NCI-H524 (cell line): ENCODE measurements around the gene AOC1.
"Not testable (repeated sequence)": the region's sequence is repeated elsewhere in the genome, so short reads cannot be mapped to it uniquely, and the experiment has no call there.

Source experiments
- DNase-seq, 2 experiments: peaks; one replicate each; lab custom pipeline; 2025; lab: John Stamatoyannopoulos, UW

The AOC1 gene

DNA sequence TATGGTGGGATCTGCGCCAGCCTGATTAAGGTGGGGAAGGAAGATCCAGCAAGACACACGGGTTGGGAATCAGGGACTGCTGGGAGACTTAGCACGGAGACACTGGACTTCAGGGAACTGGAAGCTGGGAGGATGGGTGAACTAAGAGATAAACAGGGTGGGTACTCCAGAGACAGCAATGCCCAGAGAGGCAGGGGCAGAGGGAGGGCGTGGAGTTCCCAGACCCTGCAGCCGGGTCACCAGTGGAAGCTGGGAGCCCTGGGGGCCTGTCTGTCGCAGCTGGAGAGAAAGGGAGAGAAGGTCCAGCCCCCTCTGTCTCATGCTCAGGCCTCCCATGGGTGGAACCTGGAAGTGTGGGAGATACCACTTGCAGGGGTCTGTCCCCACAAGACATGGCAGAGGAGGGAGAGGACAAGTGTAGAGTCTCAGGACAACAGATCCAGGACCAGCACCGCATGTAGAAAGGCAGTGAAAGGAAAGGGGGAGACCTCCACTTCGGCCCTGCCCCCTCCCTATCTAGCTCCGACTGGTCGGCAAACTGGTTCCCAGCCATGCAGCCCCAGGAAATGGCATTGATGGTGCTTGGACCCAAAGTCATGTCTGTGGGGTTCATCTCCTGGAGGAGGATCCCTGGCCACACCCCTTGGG, 44.4 kb downstream of the AOC1 start:
- no peak for DNase-seq

DNA sequence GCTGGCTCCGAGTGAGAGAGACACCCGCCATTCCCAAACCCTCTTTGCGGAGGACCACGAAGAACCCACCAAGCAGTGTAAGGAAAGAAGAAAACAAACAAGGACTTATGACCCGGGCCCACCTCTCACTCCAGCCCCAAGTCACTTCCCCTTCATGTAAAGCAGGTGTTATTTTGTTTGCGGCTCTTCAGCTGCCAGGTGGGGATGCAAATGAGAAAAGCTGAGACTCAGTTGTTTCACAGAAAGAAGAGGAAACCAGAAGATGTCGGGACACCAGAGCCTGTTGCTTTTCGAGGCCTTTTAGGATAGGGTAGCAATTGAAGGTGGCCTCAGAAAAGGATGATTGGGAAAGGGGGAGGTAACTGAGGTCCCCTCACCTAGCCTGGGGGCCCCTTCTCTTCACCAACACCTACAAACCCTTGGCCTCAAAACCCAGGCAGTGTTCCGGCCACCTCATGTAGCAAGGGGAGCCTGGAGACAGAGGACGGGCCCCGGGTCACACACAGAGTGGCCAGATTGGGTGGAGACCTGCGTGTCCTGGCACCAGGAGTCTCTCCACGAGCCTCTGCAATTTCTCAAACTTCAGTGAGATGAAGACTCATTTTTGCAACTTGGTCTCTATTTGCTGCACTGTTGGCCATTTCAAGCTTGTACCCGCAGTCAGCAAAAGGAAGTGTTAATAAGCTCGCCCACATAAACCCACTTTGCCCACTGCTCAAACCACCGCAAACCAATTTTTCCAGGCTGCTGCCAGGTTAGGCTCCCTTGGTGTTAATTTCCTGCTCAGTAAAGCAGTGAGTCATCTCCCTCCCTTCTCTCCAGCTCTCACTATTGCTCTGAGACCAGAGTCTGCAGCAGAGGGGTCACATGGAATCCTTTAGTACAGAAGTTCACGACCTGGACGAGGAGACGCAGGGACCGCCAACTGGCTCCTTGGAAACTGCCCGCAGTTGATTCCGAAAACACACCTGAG, 45.5 kb downstream of the AOC1 start:
- DNase-seq = no peak

DNA sequence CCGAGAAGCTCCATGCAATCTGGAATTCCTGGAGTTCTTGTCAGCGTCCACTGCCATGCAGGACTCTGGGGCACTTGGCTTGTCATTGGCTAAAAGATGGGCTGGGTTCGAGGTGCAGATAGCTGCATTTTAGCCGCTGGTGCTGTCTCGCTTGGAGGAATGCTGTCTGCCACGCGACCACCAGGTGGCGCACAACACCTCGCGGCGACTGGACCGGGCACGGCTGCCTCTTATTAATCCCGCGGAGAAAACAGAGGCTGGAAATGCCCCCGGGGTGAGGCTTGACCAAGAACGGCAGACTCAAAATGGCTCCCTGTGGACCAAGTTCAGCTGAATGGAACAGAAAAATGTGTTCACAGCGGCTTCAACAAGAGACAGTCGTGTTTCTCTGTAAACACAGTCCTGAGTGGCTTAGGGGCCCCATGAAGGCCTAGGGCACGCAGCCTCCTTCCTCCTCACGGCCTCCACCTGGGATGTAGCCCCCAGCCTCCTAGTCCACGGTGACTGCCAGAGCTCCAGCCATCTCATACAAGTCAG, 46.2 kb downstream of the AOC1 start:
- DNase-seq = peak; percentile 62 to 68

DNA sequence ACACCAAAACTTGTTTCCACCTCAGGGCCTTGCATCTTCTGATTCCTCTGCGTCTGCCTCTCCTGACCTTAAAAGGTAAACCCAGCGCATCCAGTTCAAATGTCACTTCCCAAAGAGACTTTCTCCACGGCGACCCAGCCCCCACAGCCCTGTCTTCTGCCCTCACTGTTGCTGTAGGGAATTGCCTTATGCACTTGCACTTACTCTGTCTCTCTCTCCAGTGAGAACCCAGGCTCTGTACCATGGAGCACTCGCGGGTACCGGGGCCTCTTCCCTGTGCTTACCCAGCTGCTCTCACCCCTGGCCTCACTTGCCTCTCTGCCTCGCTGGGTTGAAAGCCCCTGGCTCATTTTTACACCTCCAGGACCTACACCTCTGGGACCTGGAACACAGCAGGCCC, 48.4 kb downstream of the AOC1 start:
- no peak for DNase-seq

DNA sequence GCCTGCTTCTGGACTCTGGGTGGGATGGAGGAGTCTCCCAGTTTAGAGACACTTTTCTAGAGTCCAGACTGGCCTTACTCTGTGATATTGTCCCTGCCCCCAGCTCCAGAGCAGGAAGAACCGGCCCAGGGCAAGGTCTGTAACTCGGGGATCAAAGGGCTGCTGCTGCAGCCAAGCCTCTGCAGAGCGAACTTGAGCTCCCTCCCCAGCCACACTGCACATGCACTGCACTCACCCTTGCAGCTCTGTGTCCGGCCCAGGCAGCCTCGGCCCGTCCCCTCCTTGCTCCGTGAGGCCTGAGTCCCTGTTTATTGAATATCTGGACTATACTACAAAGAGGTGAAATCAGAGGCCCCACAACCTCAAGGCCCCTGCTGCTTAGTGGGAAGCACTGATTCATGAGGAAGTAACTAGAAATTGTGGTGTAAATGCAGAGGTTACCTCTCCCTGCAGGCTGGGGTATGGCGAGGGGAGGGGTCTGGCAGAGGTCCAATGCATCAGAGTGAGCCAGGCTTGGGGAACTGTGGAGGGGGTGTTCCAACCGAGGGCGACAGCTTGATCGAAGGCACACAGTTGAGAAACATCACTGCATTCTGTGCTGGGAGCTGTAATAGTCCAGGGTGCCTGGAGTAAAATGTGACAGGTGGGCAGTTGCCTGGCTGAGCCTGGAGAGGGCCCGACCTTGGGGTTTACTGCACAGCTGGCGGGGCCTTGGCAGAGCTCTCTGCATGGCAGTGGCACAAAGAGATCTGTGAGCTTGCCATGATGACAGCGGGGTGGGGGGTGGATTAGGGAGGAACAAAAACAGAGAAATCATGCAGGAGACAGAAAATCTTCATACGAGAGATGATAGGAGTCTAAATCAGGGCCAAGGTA, 49.1 kb downstream of the AOC1 start:
- DNase-seq = peak; percentile 83 to 96

DNA sequence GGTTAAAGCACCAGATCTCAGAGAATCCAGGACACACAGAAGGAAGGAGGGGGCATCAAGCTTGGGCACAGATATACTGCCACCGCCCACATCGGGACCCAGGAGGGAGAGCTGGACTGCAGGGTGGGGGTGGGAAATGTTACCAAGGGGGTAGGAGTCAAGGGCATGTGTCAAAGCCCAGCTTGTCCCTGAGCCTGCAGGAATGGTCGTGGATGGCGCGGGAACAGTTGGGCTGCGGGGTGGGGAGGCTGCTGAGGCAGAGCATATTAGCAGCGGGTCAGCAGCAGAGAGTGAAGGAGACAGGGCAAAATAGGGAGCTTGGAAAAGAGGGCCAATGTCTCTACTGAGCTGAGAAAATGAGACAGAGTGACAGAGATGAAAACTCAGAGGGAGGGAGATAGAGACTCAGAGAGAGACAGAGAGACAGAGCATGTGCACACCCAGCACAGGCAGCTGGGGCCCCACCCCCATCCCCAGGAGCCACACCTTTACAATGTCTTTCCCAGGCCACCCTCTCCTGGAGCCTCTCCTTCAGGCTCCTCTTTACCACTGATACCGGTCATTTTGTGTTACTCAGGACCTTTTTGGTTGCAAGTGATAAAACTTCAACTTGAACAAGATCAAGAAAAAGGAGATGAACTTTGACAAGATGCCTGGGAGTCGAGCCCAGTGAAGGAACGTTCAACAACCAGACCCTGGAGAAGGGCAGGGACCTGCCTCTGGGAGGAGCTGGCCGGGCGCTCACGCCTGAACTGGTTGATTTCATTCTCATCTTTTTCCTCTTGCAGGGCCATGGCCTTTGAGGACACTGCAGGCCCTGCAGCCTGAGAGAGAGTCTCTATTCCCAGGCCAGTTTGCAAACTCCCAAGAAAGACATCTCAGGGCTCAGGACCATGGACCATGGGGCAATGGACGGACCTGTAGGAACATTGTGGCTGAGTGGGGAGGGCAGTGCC, 50.0 kb downstream of the AOC1 start:
- peak; percentile 11 to 28 for DNase-seq

DNA sequence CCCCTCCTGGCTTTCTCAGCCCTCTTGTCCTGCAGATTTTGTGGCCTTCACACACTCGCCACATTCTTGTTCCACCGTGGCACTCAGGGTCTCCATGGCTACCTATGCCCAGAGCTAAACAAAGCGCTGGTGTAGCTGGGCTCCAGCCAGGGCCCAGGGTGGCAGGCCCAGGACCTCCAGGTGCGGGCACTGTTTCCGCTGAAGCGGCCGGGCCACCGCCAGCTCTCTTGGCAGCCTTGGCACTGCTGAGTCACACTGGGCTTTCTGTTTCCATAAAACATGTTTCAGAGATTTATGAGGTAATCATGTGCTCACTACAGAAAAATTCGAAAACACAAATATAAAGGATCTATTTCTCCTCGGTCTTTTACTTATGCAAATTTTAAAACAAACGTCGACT, 51.3 kb downstream of the AOC1 start:
- DNase-seq = no peak

DNA sequence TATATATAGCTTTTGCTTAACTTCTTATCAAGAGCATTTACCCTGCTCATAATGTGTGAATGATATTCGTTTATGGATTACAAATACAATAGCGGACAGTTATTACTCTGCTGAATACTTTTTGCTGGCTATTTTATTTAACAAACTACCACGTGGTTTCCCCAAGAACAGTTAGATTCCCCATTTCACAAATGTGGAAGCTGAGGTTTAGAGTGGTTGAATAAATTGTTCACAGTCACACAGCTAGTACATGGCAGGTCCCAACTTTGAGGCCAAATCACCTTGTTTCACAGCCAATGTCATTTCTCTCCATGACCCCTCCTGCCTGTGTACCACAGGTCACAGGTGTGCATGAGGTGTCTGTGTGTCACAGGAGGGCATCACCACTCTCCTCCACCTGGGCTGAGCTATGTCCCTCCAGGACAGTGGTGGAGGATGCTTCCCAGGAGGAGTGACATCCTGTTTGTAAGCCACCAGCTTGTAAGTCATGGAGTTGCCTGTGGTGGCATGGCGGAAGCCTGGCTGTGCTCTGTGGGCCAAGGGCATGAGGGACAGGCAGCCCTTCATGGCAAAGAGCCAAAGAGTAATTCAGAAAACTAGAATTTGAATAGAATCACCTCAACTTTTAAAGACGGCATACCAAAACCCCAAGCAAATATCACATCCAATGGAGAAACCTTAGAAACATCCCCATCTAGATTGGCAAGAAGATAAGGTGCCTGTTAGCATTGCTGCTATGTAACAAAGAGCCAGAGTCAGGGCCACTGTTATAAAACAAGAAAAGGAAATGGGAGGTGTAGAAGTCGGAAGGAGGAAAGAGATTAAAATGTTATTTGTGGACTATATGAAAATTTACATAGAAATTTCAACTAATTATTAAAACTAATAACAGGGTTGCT, 51.9 kb downstream of the AOC1 start:
- no peak for DNase-seq

DNA sequence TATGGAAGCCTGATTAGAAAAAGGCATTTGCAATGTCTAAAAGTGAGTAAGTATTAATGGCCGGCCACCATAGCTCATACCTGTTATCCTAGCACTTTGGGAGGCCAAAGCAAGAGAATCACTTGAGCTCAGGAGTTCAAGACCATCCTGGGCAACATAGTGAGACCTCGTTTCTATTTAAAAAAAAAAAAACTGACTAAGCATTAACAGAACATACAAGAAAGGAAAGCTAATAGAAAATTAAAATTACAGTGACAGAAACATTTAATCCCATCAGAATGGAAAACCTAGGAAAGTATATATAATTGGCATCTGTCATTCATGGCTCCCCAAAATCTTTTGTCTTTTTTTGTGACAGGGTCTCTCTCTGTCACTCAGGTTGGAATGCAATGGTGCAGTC, 55.9 kb downstream of the AOC1 start:
- no peak for DNase-seq

DNA sequence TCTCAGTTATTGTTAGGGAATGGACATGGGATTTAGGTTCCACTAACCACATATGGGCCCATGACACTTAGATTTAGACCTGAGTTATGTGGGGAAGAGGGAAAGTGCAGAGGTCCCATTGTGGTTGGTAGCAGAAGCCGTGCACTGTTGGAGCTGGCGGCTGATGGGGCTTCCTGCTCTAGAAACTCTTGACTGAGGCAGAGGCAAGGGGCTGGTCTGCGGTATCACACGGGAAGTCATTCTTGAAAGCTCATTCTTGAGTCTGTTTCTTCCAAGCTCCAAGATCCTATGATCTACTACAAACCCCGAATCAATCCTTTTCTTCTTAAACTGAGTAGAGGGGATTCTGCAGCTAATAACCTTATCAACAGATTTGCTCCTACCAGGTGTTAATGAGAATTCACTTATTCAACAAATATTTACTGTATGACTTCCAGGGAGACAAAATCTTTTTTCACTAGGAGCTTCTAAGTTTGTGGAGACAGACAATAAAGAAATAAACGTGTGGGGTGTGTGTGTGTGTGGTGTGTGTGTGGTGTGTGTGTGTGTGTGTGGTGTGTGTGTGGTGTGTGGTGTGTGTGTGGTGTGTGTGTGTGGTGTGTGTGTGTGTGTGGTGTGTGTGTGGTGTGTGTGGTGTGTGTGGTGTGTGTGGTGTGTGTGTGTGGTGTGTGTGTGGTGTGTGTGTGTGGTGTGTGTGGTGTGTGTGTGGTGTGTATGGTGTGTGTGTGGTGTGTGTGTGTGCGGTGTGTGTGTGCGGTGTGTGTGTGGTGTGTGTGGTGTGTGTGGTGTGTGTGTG, 57.1 kb downstream of the AOC1 start:
- DNase-seq = no peak

DNA sequence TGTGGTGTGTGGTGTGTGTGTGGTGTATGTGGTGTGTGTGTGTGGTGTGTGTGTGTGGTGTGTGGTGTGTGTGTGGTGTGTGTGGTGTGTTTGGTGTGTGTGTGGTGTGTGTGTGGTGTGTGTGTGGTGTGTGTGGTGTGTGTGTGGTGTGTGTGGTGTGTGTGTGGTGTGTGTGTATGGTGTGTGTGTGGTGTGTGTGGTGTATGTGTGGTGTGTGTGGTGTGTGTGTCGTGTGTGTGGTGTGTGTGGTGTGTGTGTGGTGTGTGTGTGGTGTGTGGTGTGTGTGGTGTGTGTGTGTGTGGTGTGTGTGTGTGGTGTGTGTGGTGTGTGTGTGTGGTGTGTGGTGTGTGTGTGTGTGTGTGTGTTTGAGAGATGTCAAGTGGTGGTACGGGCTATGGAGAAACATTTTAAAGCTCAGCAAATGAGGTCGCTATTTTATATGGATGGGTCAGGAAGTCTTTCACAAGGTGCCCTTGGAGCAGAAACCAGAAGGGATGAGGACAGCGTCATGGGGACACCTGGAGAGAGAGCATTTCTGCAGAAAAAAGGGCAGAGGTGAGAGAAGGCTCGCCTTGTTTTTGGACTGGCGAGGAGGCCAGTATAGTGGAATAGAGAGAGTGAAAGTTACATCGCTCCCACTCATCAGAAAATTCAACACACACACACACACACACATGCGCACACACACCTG, 58.1 kb downstream of the AOC1 start:
- DNase-seq = not testable (repeated sequence)

DNA sequence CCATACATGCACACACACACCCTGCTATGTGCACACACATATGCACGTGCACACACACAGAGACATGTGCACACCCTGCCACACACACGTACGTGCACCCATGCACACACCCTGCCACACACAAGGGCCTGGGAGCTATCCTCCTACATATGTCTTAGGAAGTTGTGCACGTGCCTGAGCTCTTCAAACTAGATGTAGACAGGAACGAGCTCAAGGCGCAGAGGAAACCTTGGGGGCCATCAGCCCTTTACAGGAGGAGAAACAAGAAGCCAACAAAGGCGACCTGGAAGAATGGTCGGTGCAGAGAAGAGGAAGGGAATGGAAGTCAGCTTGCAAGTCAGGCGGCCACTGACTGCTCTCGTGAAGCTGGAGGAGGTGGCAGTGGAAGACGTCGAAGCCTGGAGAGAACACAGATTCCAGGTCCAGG, 58.7 kb downstream of the AOC1 start:
- no peak for DNase-seq
